Calu3 (cell line): ENCODE results near the gene NKD2. TPM values are rescaled to one million over a fixed set of nuclear protein-coding genes. Genes with fewer than 3 reads are reported as not detected.

Experiments
- BruUV-seq: library from RNA; stranded (reverse); fragments of 400-500 nt; replicated peaks from 2 replicates; lab custom pipeline; 2021; lab: Mats Ljungman, UMichigan
- CTCF ChIA-PET: fragments of 300-600 bp; sonication (Branson Sonifier 250); formaldehyde crosslinking; loops from one replicate; lab custom pipeline; 2022; ENCODE audit warnings: antibody characterized with exemption; lab: Charles Lee
- DNase-seq: peaks from one replicate; pipeline ENCODE4 v3.0.0; 2022
- H3K27ac Mint-ChIP-seq: one replicate; pipeline ENCODE4 v1.8.0; 2022; ENCODE audit warnings: mixed read lengths; ENCODE audit not compliant: unreplicated experiment
- H3K27me3 Mint-ChIP-seq: one replicate; pipeline ENCODE4 v1.8.0; 2022; ENCODE audit warnings: mixed read lengths; ENCODE audit not compliant: unreplicated experiment
- H3K36me3 Mint-ChIP-seq: one replicate; pipeline ENCODE4 v1.8.0; 2022; ENCODE audit warnings: mild to moderate bottlenecking, moderate library complexity, mixed read lengths; ENCODE audit not compliant: insufficient read depth, unreplicated experiment
- H3K4me1 Mint-ChIP-seq: one replicate; pipeline ENCODE4 v1.8.0; 2022; ENCODE audit warnings: mild to moderate bottlenecking, low read depth, mixed read lengths; ENCODE audit not compliant: unreplicated experiment
- H3K4me3 Mint-ChIP-seq: one replicate; pipeline ENCODE4 v1.8.0; 2022; ENCODE audit warnings: mild to moderate bottlenecking, low read depth, moderate library complexity, mixed read lengths; ENCODE audit not compliant: unreplicated experiment
- H3K9me3 Mint-ChIP-seq: one replicate; pipeline ENCODE4 v1.8.0; 2022; ENCODE audit warnings: low read depth, mixed read lengths; ENCODE audit not compliant: unreplicated experiment
- CTCF ChIP-seq: fragments of 200-600 bp; IDR thresholded peaks from one replicate; pipeline ENCODE4 v1.8.0; 2022; ENCODE audit warnings: antibody characterized with exemption; ENCODE audit not compliant: unreplicated experiment
- intact Hi-C: fragments of 100-400 bp; cut with micrococcal nuclease; formaldehyde crosslinking; loops from one replicate; pipeline ENCODE4 v1.10.0; 2022; ENCODE audit not compliant: unreplicated experiment
- total RNA-seq: library from RNA; stranded (reverse); gene quantifications from 2 replicates; pipeline ENCODE4 v1.2.3, GENCODE V29; 2022

The NKD2 gene
- total RNA-seq, 1 experiment from 2014 or later: 0.47 TPM

GRCh38 chr5:1030801-1031271 lies 22.2 kb downstream of the NKD2 start:
- no peak for TF ChIP-seq CTCF
- no peaks in the 10 kb centered on the region for H3K4me1 Mint-ChIP-seq

DNA sequence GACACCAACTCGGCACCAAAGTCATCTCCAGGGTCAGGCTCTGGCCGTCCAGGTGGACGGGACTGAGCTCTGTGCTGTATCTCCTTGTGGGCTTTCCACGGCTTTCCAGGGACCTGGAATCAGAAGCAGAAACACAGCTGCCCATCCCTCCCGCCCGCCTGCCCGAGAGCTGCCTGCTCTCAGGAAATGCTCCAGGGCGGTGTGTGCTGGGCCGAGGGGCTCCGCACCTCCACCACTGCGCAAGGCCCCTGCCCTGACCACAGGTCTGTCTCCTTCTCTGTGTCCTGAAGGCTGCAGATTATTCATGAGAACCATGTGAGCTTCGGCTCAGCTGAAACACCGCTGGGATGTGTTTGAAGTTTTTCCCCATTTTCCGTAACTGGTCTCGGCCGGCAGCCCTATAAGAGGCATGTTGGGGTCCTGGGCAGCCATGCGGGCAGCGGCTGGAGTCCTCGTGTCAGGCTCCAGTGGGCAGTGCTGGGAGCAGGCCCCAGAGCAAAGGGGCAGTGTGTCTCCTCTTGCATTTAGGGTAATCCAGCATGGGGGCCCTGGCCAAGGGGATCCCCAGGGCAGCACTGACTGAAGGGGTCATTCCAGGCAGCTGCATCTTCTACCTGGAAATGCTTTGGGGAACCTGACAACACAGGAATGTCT lies 22.8 kb downstream of the NKD2 start:
- Mint-ChIP-seq H3K9me3 (peaks cover 4% of the 10 kb centered on the region), H3K4me3 (no peak overlapping the region), H3K36me3 (peaks cover 6% of the 10 kb centered on the region), H3K27ac (no peak overlapping the region), H3K27me3 (peaks cover 46% of the 10 kb centered on the region), H3K4me1 (no peaks in the 10 kb centered on the region)
- CTCF ChIA-PET: interaction anchor here (0.6 kb wide), 1 partner anchor 88 kb away, joined by 3 read pairs; no protein-coding TSS in a partner anchor
- DNase-seq: no peak
- no peak for TF ChIP-seq CTCF
- no TSS peak for BruUV-seq
- intact Hi-C loops: no loop called here

More at GRCh38 chr5:1030801-1031271, 22.2 kb downstream of the NKD2 start:
- no TSS peak for BruUV-seq
- CTCF ChIA-PET: interaction anchor here (0.6 kb wide), 1 partner anchor 88 kb away, joined by 3 read pairs; no protein-coding TSS in a partner anchor
- intact Hi-C loops: no loop called here
- peaks cover 4% of the 10 kb centered on the region for H3K9me3 Mint-ChIP-seq
- no peak for DNase-seq
- no peak overlapping the region for H3K4me3 Mint-ChIP-seq
- no peak overlapping the region for H3K27ac Mint-ChIP-seq
- peaks cover 52% of the 10 kb centered on the region for H3K27me3 Mint-ChIP-seq
- peaks cover 5% of the 10 kb centered on the region for H3K36me3 Mint-ChIP-seq

- BruUV-seq: no TSS peak
- H3K4me3 Mint-ChIP-seq: no peak overlapping the region
- no peaks in the 10 kb centered on the region for H3K4me1 Mint-ChIP-seq
- H3K36me3 Mint-ChIP-seq: peaks cover 9% of the 10 kb centered on the region
- no peak for TF ChIP-seq CTCF
- CTCF ChIA-PET: no interaction called here
- intact Hi-C loops: no loop called here
- H3K27me3 Mint-ChIP-seq: peaks cover 46% of the 10 kb centered on the region
- no peak overlapping the region for H3K27ac Mint-ChIP-seq
- no peak for DNase-seq
- H3K9me3 Mint-ChIP-seq: peaks cover 4% of the 10 kb centered on the region
Measured at GRCh38 chr5:1032011-1032410, 23.4 kb downstream of the NKD2 start.

DNA sequence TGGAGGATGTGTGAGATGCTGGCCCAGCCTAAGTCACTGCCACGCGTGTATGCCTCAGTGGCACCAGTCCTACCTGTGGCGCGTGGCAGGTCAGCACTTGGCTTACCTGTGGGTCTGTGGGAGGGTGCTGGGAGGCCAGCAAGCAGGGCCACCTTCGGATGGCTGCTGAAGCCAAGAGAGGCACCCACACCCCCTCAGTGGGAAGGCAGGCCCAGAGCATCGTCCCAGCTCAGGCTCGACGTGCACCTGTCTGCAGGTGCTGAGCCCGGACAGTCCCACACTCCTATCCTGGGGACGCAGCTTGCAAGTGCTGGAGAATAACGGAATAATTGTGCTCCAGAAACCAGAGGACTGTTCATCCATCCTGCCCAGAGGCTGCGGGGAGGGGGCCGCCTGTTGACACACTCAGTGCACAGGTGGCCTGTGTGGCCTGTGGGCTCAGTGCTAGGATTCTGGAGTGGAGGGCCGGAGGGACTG lies 24.0 kb downstream of the NKD2 start:
- no peak overlapping the region for H3K27ac Mint-ChIP-seq
- H3K9me3 Mint-ChIP-seq: peaks cover 4% of the 10 kb centered on the region
- no peaks in the 10 kb centered on the region for H3K4me1 Mint-ChIP-seq
- TF ChIP-seq CTCF: no peak
- DNase-seq: no peak
- peaks cover 46% of the 10 kb centered on the region for H3K27me3 Mint-ChIP-seq
- H3K4me3 Mint-ChIP-seq: no peak overlapping the region
- CTCF ChIA-PET: no interaction called here
- no TSS peak for BruUV-seq
- intact Hi-C loops: no loop called here
- H3K36me3 Mint-ChIP-seq: peaks cover 9% of the 10 kb centered on the region
